ENCODE measurements around the gene MRE11.

The MRE11 gene

GRCh38 chr11:94501522-94501921 lies 7.9 kb upstream of the MRE11 start:
- no peak overlapping the region for H3K4me3 ChIP-seq
- no peaks in the 10 kb centered on the region for H3K4me1 ChIP-seq
- intact Hi-C loops (cut with DNase I; ENCODE audit: low total_unique reads): loop anchor here (10.0 kb wide), 1 partner anchor 607 kb away; no protein-coding TSS in a partner anchor

GRCh38 chr11:94500181-94500580 lies 6.5 kb upstream of the MRE11 start:
- intact Hi-C loops (cut with DNase I; ENCODE audit: low total_unique reads): loop anchor here (10.0 kb wide), 1 partner anchor 605 kb away; no protein-coding TSS in a partner anchor
- Histone ChIP-seq H3K27me3 (no peaks in the 10 kb centered on the region), H3K9me3 (no peaks in the 10 kb centered on the region), H3K36me3 (peaks cover 26 to 56% (median 42%) of the 10 kb centered on the region in 3 donors), H3K27ac (no peak overlapping the region), H3K4me1 (peaks cover 0 to 7% (median 2%) of the 10 kb centered on the region in 4 donors), H3K4me3 (no peak overlapping the region)
- TF ChIP-seq CTCF (IDR thresholded peaks at IDR 0.05): no peak
- no peak for DNase-seq

More at GRCh38 chr11:94501522-94501921, 7.9 kb upstream of the MRE11 start:
- peaks cover 25 to 56% (median 41%) of the 10 kb centered on the region in 3 donors for H3K36me3 ChIP-seq
- no peaks in the 10 kb centered on the region for H3K27me3 ChIP-seq
- H3K9me3 ChIP-seq: no peaks in the 10 kb centered on the region
- TF ChIP-seq CTCF (IDR thresholded peaks at IDR 0.05): no peak
- H3K27ac ChIP-seq: no peak overlapping the region
- no peak for DNase-seq

GRCh38 chr11:94494126-94494680 lies 559 bp upstream of the MRE11 start:
- DNase-seq: no peak
- H3K27me3 ChIP-seq: no peaks in the 10 kb centered on the region
- peak overlapping the region; percentile 92 to 98 for H3K4me3 ChIP-seq
- H3K9me3 ChIP-seq: no peaks in the 10 kb centered on the region
- H3K27ac ChIP-seq: peak overlapping the region; percentile 90 to 93
- no peak for TF ChIP-seq CTCF (IDR thresholded peaks at IDR 0.05)
- peaks cover 0 to 31% (median 18%) of the 10 kb centered on the region in 4 donors for H3K4me1 ChIP-seq
- H3K36me3 ChIP-seq: peaks cover 5 to 35% (median 31%) of the 10 kb centered on the region in 3 donors
- intact Hi-C loops (cut with DNase I; ENCODE audit: low total_unique reads): no loop called here

GRCh38 chr11:94486068-94486467 lies 7.6 kb downstream of the MRE11 start:
- no peaks in the 10 kb centered on the region for H3K9me3 ChIP-seq
- H3K36me3 ChIP-seq: peaks cover 49 to 65% (median 56%) of the 10 kb centered on the region in 3 donors
- DNase-seq: no peak
- H3K4me3 ChIP-seq: no peak overlapping the region
- H3K27ac ChIP-seq: no peak overlapping the region
- no peaks in the 10 kb centered on the region for H3K27me3 ChIP-seq
- H3K4me1 ChIP-seq: no peaks in the 10 kb centered on the region
- TF ChIP-seq CTCF (IDR thresholded peaks at IDR 0.05): no peak
- intact Hi-C loops (cut with DNase I; ENCODE audit: low total_unique reads): no loop called here

- no peaks in the 10 kb centered on the region for H3K4me1 ChIP-seq
- H3K4me3 ChIP-seq: no peak overlapping the region
- intact Hi-C loops (cut with DNase I; ENCODE audit: low total_unique reads): no loop called here
- no peak for TF ChIP-seq CTCF (IDR thresholded peaks at IDR 0.05)
- no peak overlapping the region for H3K27ac ChIP-seq
- H3K27me3 ChIP-seq: no peaks in the 10 kb centered on the region
- H3K36me3 ChIP-seq: peaks cover 53 to 72% (median 65%) of the 10 kb centered on the region in 3 donors
- DNase-seq: no peak
- no peaks in the 10 kb centered on the region for H3K9me3 ChIP-seq
Measured at GRCh38 chr11:94481342-94481741, 12.3 kb downstream of the MRE11 start.
